WTC11 (cell line): ENCODE data around the gene UBE3A.

ENCODE experiments used
- CBFB ChIP-seq: sonication (generic); formaldehyde crosslinking; IDR thresholded peaks from 2 replicates; pipeline ENCODE4 v1.8.1; 2022; ENCODE audit warnings: mild to moderate bottlenecking, low read depth, missing genetic modification reagents
- ESRRA ChIP-seq: sonication (generic); formaldehyde crosslinking; IDR thresholded peaks from 2 replicates; pipeline ENCODE4 v1.8.1; 2022; ENCODE audit warnings: mild to moderate bottlenecking, missing genetic modification reagents, borderline replicate concordance
- JUN ChIP-seq: sonication (generic); formaldehyde crosslinking; IDR thresholded peaks from 2 replicates; pipeline ENCODE4 v1.8.0; 2023; ENCODE audit warnings: mild to moderate bottlenecking, missing genetic modification reagents
- NFYB ChIP-seq: sonication (generic); formaldehyde crosslinking; conservative IDR thresholded peaks from 2 replicates; pipeline ENCODE4 v1.8.0; 2022; ENCODE audit warnings: low read depth, missing genetic modification reagents
- TP53 ChIP-seq: sonication (generic); formaldehyde crosslinking; IDR thresholded peaks from 2 replicates; pipeline ENCODE4 v1.8.1; 2023; ENCODE audit warnings: mild to moderate bottlenecking, missing genetic modification reagents
- TF ChIP-seq, protein P1 (sequence below): fragments of 200-600 bp; IDR thresholded peaks from 2 replicates; pipeline ENCODE4 v1.8.0; 2022; ENCODE audit warnings: antibody characterized with exemption
- TF ChIP-seq, protein P2 (sequence below): sonication (generic); formaldehyde crosslinking; IDR thresholded peaks from 2 replicates; pipeline ENCODE4 v1.8.0; 2023; ENCODE audit warnings: missing genetic modification reagents
- TF ChIP-seq, protein P3 (sequence below): sonication (generic); formaldehyde crosslinking; IDR thresholded peaks from 2 replicates; pipeline ENCODE4 v1.8.1; 2022; ENCODE audit warnings: low read depth, missing genetic modification reagents, borderline replicate concordance
- TF ChIP-seq, protein P4 (sequence below): sonication (generic); formaldehyde crosslinking; IDR thresholded peaks from 2 replicates; pipeline ENCODE4 v1.8.0; 2023; ENCODE audit warnings: missing genetic modification reagents, mild to moderate bottlenecking, borderline replicate concordance

DNA sequence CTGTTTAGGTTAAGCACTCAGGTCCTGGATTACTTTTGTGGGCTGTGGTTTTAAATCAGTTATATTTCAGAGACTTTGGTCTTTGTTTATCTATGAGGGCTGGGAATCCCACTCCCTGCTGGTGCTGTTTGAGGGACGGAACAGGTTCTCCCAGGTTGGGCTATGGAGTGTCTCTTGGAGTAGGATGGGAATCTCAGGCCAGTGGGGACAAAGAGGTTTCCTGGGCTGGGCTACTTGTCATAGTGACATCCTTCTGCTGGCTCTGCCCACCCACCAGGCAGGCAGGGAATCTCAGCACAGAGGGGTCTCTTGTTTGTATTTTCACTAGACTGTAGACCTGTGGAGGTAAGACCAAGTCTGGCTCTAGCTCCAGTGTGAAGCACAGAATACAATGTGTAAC lies 47.2 kb upstream of the UBE3A start:
- TF ChIP-seq, protein P1, sequence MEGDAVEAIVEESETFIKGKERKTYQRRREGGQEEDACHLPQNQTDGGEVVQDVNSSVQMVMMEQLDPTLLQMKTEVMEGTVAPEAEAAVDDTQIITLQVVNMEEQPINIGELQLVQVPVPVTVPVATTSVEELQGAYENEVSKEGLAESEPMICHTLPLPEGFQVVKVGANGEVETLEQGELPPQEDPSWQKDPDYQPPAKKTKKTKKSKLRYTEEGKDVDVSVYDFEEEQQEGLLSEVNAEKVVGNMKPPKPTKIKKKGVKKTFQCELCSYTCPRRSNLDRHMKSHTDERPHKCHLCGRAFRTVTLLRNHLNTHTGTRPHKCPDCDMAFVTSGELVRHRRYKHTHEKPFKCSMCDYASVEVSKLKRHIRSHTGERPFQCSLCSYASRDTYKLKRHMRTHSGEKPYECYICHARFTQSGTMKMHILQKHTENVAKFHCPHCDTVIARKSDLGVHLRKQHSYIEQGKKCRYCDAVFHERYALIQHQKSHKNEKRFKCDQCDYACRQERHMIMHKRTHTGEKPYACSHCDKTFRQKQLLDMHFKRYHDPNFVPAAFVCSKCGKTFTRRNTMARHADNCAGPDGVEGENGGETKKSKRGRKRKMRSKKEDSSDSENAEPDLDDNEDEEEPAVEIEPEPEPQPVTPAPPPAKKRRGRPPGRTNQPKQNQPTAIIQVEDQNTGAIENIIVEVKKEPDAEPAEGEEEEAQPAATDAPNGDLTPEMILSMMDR, result no peak
- TF ChIP-seq TP53 (CRISPR knock-in tag), result no peak
- TF ChIP-seq NFYB (CRISPR knock-in tag), result no peak
- TF ChIP-seq JUN, result no peak
- no peak for TF ChIP-seq CBFB
- TF ChIP-seq ESRRA (CRISPR knock-in tag), result no peak
- TF ChIP-seq, protein P2, sequence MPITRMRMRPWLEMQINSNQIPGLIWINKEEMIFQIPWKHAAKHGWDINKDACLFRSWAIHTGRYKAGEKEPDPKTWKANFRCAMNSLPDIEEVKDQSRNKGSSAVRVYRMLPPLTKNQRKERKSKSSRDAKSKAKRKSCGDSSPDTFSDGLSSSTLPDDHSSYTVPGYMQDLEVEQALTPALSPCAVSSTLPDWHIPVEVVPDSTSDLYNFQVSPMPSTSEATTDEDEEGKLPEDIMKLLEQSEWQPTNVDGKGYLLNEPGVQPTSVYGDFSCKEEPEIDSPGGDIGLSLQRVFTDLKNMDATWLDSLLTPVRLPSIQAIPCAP (CRISPR knock-in tag), result no peak
- TF ChIP-seq, protein P3, sequence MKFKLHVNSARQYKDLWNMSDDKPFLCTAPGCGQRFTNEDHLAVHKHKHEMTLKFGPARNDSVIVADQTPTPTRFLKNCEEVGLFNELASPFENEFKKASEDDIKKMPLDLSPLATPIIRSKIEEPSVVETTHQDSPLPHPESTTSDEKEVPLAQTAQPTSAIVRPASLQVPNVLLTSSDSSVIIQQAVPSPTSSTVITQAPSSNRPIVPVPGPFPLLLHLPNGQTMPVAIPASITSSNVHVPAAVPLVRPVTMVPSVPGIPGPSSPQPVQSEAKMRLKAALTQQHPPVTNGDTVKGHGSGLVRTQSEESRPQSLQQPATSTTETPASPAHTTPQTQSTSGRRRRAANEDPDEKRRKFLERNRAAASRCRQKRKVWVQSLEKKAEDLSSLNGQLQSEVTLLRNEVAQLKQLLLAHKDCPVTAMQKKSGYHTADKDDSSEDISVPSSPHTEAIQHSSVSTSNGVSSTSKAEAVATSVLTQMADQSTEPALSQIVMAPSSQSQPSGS (CRISPR knock-in tag), result no peak
- TF ChIP-seq, protein P4, sequence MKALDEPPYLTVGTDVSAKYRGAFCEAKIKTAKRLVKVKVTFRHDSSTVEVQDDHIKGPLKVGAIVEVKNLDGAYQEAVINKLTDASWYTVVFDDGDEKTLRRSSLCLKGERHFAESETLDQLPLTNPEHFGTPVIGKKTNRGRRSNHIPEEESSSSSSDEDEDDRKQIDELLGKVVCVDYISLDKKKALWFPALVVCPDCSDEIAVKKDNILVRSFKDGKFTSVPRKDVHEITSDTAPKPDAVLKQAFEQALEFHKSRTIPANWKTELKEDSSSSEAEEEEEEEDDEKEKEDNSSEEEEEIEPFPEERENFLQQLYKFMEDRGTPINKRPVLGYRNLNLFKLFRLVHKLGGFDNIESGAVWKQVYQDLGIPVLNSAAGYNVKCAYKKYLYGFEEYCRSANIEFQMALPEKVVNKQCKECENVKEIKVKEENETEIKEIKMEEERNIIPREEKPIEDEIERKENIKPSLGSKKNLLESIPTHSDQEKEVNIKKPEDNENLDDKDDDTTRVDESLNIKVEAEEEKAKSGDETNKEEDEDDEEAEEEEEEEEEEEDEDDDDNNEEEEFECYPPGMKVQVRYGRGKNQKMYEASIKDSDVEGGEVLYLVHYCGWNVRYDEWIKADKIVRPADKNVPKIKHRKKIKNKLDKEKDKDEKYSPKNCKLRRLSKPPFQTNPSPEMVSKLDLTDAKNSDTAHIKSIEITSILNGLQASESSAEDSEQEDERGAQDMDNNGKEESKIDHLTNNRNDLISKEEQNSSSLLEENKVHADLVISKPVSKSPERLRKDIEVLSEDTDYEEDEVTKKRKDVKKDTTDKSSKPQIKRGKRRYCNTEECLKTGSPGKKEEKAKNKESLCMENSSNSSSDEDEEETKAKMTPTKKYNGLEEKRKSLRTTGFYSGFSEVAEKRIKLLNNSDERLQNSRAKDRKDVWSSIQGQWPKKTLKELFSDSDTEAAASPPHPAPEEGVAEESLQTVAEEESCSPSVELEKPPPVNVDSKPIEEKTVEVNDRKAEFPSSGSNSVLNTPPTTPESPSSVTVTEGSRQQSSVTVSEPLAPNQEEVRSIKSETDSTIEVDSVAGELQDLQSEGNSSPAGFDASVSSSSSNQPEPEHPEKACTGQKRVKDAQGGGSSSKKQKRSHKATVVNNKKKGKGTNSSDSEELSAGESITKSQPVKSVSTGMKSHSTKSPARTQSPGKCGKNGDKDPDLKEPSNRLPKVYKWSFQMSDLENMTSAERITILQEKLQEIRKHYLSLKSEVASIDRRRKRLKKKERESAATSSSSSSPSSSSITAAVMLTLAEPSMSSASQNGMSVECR (CRISPR knock-in tag), result no peak
